Gastroesophageal sphincter (tissue), 4 donors: ENCODE data around the gene MSL1. TPM values are rescaled to one million over a fixed set of nuclear protein-coding genes. Genes with fewer than 3 reads are reported as not detected.

Experiments
- ATAC-seq: fragments of 150-250 bp; one replicate; pipeline ENCODE4 v1.9.1; 2016; ENCODE audit warnings: mild to moderate bottlenecking, moderate library complexity
- H3K27ac ChIP-seq, 4 donors: fragments of 200-600 bp; sonication (generic) in 3 of 4; 1 replicate in 3 of 4; 2 replicates in 1 of 4; pipeline ENCODE4 v1.5.1; 2016 to 2019
- H3K27me3 ChIP-seq: fragments of 200-600 bp; sonication (generic); one replicate; pipeline ENCODE4 v1.5.1; 2019
- H3K36me3 ChIP-seq, 2 donors: fragments of 200-600 bp; sonication (generic); one replicate each; pipeline ENCODE4 v1.5.1; 2019; ENCODE audit warnings: control low read depth in 1 of 2
- H3K4me1 ChIP-seq, 3 donors: fragments of 200-600 bp; sonication (generic); 1 replicate in 2 of 3; 2 replicates in 1 of 3; pipeline ENCODE4 v1.5.1; 2016 to 2019; ENCODE audit warnings: control low read depth in 2 of 3
- H3K4me3 ChIP-seq, 2 donors: fragments of 200-600 bp; sonication (generic); one replicate each; pipeline ENCODE4 v1.5.1; 2019; ENCODE audit warnings: mild to moderate bottlenecking in 1 of 2, moderate library complexity in 1 of 2
- H3K9me3 ChIP-seq, 3 donors: fragments of 200-600 bp; sonication (generic); one replicate each; pipeline ENCODE4 v1.5.1; 2017 to 2019; ENCODE audit warnings: control low read depth in 2 of 3
- EP300 ChIP-seq: sonication (generic); formaldehyde crosslinking; IDR thresholded peaks from one replicate; pipeline ENCODE4 v1.6.1; 2017; ENCODE audit warnings: antibody characterized with exemption, mild to moderate bottlenecking
- POLR2A ChIP-seq, 2 donors: fragments of 450-650 bp; IDR thresholded peaks; one replicate each; pipeline ENCODE4 v1.6.1; 2017; ENCODE audit warnings: antibody characterized with exemption in 2 of 2, mild to moderate bottlenecking in 2 of 2, moderate library complexity in 1 of 2
- POLR2AphosphoS5 ChIP-seq: sonication (generic); formaldehyde crosslinking; IDR thresholded peaks from one replicate; pipeline ENCODE4 v1.6.1; 2017; ENCODE audit warnings: antibody characterized with exemption
- WGBS, 2 donors: methylation state at CpG; one replicate each; pipeline ENCODE4 v1.1.5; 2018; ENCODE audit warnings: low coverage in 1 of 2; 5-methylcytosine and 5-hydroxymethylcytosine counted together
- total RNA-seq, 4 donors: library from RNA; depleted of rRNA; stranded (reverse); fragments of >200 nt; gene quantifications; one replicate each; pipeline ENCODE4 v1.1.0, GENCODE V29; 2016
- TF ChIP-seq, protein P1 (sequence below), 4 experiments: fragments of 200-600 bp in 2 of 4; fragments of 450-650 bp in 2 of 4; sonication (generic) in 1 of 4; IDR thresholded peaks; one replicate each; pipeline ENCODE4 v1.5.1; 2017 to 2019; ENCODE audit warnings: antibody characterized with exemption in 4 of 4, mild to moderate bottlenecking in 2 of 4, moderate library complexity in 2 of 4

The MSL1 gene
- total RNA-seq, 4 donors from 2014 or later = 67.0 to 107 (median 88.1) TPM

- H3K27me3 ChIP-seq = no peaks in the 10 kb centered on the region
- H3K4me1 ChIP-seq = peaks cover 42 to 99% (median 78%) of the 10 kb centered on the region in 3 donors
- H3K4me3 ChIP-seq = no peak overlapping the region
- TF ChIP-seq, protein P1, sequence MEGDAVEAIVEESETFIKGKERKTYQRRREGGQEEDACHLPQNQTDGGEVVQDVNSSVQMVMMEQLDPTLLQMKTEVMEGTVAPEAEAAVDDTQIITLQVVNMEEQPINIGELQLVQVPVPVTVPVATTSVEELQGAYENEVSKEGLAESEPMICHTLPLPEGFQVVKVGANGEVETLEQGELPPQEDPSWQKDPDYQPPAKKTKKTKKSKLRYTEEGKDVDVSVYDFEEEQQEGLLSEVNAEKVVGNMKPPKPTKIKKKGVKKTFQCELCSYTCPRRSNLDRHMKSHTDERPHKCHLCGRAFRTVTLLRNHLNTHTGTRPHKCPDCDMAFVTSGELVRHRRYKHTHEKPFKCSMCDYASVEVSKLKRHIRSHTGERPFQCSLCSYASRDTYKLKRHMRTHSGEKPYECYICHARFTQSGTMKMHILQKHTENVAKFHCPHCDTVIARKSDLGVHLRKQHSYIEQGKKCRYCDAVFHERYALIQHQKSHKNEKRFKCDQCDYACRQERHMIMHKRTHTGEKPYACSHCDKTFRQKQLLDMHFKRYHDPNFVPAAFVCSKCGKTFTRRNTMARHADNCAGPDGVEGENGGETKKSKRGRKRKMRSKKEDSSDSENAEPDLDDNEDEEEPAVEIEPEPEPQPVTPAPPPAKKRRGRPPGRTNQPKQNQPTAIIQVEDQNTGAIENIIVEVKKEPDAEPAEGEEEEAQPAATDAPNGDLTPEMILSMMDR (IDR thresholded peaks at IDR 0.05) = no peak
- TF ChIP-seq POLR2A (IDR thresholded peaks at IDR 0.05) (no peak), EP300 (no peak), POLR2AphosphoS5 (no peak)
- no peak for ATAC-seq
- no peaks in the 10 kb centered on the region for H3K9me3 ChIP-seq
- H3K36me3 ChIP-seq = peaks cover 0 to 39% of the 10 kb centered on the region in 2 donors
- H3K27ac ChIP-seq = peak overlapping the region; percentile 66 to 99 (median 97)
- WGBS, 2 donors = no CpG with 5 or more reads among the region's 8 CpGs
Measured at GRCh38 chr17:40074175-40074512, 47.6 kb upstream of the MSL1 start.

DNA sequence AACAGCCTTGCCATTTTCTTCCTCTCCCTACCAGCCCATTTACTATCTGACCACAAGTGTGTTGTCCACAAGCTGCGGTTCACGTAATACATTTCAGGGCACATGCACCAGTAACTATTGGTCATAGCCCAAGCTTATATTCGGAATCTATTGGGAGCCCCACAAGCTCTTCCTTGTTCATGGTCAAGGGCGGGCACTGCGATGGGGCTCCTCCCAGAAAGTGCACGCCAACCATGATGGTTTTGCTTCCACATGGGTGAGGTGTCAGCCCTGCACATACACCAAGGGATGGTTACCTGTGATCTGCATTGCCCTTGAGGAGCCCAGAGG, 46.9 kb upstream of the MSL1 start:
- Histone ChIP-seq H3K27me3 (no peaks in the 10 kb centered on the region), H3K4me1 (peaks cover 42 to 92% (median 71%) of the 10 kb centered on the region in 3 donors), H3K36me3 (peaks cover 0 to 46% of the 10 kb centered on the region in 2 donors), H3K27ac (peak overlapping the region; percentile 66 to 99 (median 97)), H3K4me3 (peak overlapping the region in 1 of 2 donors; percentile 33), H3K9me3 (no peaks in the 10 kb centered on the region)
- TF ChIP-seq POLR2A (IDR thresholded peaks at IDR 0.05) (no peak), POLR2AphosphoS5 (no peak), EP300 (no peak)
- TF ChIP-seq, protein P1 (IDR thresholded peaks at IDR 0.05) = no peak
- no peak for ATAC-seq
- 6 to 18% methylated on average over 2 to 6 of the region's 6 CpGs for WGBS, 2 donors

- Histone ChIP-seq H3K27ac (peak overlapping the region; percentile 66 to 99 (median 97)), H3K4me1 (peaks cover 40 to 87% (median 65%) of the 10 kb centered on the region in 3 donors), H3K4me3 (peak overlapping the region in 1 of 2 donors; percentile 33), H3K27me3 (no peaks in the 10 kb centered on the region), H3K9me3 (no peaks in the 10 kb centered on the region), H3K36me3 (peaks cover 0 to 51% of the 10 kb centered on the region in 2 donors)
- peak; percentile 74 for ATAC-seq
- no peak for TF ChIP-seq POLR2A (IDR thresholded peaks at IDR 0.05)
- TF ChIP-seq, protein P1 (IDR thresholded peaks at IDR 0.05) = peak in 3 of 4 experiments; percentile 91 to 96 (median 92)
- TF ChIP-seq POLR2AphosphoS5 = peak; percentile 64
- 0% methylated on average over 3 of the region's 11 CpGs; no CpG with 5 or more reads in 1 of the 2 donors for WGBS, 2 donors
Measured at GRCh38 chr17:40075201-40075941, 46.4 kb upstream of the MSL1 start.

DNA sequence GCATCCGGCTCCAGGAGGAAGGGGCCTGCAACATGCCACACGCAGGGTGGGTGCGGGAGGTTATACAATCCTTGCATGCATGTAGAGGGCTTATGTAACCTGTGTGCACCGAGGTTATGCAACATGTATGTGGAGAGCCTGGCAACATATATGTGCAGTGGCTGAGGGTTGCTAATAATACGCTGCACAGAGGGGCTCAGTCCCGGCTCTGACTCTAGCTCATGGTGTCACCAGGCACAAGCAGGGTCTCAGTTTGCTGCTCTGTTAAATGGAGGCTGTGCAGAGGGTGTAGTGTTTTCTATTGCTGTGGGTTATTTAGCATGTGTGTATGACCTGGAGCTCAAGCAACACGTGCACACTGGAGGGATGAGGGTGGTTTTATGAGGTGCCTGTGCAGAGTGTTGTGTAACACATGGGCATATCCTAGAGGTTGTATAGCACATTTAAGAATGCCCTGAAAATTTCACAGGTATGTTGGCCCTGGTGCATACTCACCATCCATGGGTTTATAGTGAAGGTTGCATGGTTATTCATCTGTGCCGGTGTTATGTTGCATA, 45.8 kb upstream of the MSL1 start:
- ATAC-seq = no peak
- H3K4me1 ChIP-seq = peaks cover 37 to 80% (median 59%) of the 10 kb centered on the region in 3 donors
- peaks cover 0 to 57% of the 10 kb centered on the region in 2 donors for H3K36me3 ChIP-seq
- H3K27me3 ChIP-seq = no peaks in the 10 kb centered on the region
- H3K9me3 ChIP-seq = no peaks in the 10 kb centered on the region
- WGBS, 2 donors = 58 to 100% methylated on average over 1 to 2 of the region's 8 CpGs
- H3K27ac ChIP-seq = peak overlapping the region; percentile 66 to 99 (median 97)
- H3K4me3 ChIP-seq = peak overlapping the region in 1 of 2 donors; percentile 33
- TF ChIP-seq, protein P1 (IDR thresholded peaks at IDR 0.05) = no peak
- no peak for TF ChIP-seq POLR2A (IDR thresholded peaks at IDR 0.05)
- no peak for TF ChIP-seq POLR2AphosphoS5
- TF ChIP-seq EP300 = no peak
